ENCODE results near the gene APOE. TPM values are rescaled to one million over a fixed set of nuclear protein-coding genes. Genes with fewer than 3 reads are reported as not detected.

APOE gene
- total and polyA plus RNA-seq, 2 experiments from 2014 or later, result 1,133 to 1,438 TPM

GRCh38 chr19:44930088-44930487 lies 24.5 kb downstream of the APOE start:
- DNase-seq (ENCODE audit: low spot score), result no peak
- H3K27me3 Mint-ChIP-seq (ENCODE audit: insufficient read depth, low read depth, poor library complexity), result peaks cover 25% of the 10 kb centered on the region
- no peaks in the 10 kb centered on the region; the same call in 2 of the 3 replicates for H3K36me3 Mint-ChIP-seq (ENCODE audit: low read depth)

More at GRCh38 chr19:44930088-44930487, 24.5 kb downstream of the APOE start:
- no peaks in the 10 kb centered on the region for H3K36me3 ChIP-seq (ENCODE audit: insufficient read depth)
- ATAC-seq, result no peak
- H3K27ac Mint-ChIP-seq, result no peak overlapping the region
- TF ChIP-seq ZNF462 (CRISPR knock-in tag; IDR thresholded peaks at IDR 0.05) (no peak), NANOG (IDR thresholded peaks at IDR 0.05; ENCODE audit: borderline replicate concordance) (no peak), CTCF (conservative IDR thresholded peaks at IDR 0.05; ENCODE audit: low read depth in 2 of 2) (no peak), REST (IDR thresholded peaks at IDR 0.05; ENCODE audit: unreplicated experiment) (no peak), EZH2phosphoT487 (IDR thresholded peaks at IDR 0.05; ENCODE audit: unreplicated experiment) (no peak), JUNB (IDR thresholded peaks at IDR 0.05; ENCODE audit: unreplicated experiment) (no peak), ETS1 (IDR thresholded peaks at IDR 0.05) (no peak), CREB1 (CRISPR knock-in tag; IDR thresholded peaks at IDR 0.05; ENCODE audit: low read depth) (no peak), ZNF331 (CRISPR knock-in tag; IDR thresholded peaks at IDR 0.05; ENCODE audit: low read depth) (no peak), STAT1 (IDR thresholded peaks at IDR 0.05; ENCODE audit: unreplicated experiment) (no peak), EZH2 (IDR thresholded peaks at IDR 0.05; ENCODE audit: low read depth, unreplicated experiment) (no peak), POLR2AphosphoS5 (IDR thresholded peaks at IDR 0.05; ENCODE audit: low read depth) (no peak), ZNF114 (CRISPR knock-in tag; IDR thresholded peaks at IDR 0.05) (no peak)
- no peaks in the 10 kb centered on the region for H3F3A ChIP-seq (replicated peaks; ENCODE audit: low read depth)
- no peaks in the 10 kb centered on the region for H3K9me3 Mint-ChIP-seq
- H3K4me3 Mint-ChIP-seq, result no peak overlapping the region
- H3K4me1 Mint-ChIP-seq, result peaks cover 16% of the 10 kb centered on the region
- H3K27me3 ChIP-seq (ENCODE audit: insufficient read depth), result no peaks in the 10 kb centered on the region
- no peaks in the 10 kb centered on the region for H4K20me1 ChIP-seq (replicated peaks; ENCODE audit: insufficient read depth)
- no peak overlapping the region for H3K4me2 ChIP-seq
- H2AFZ ChIP-seq, result no peak overlapping the region
- H3K27ac ChIP-seq (ENCODE audit: low read depth), result no peak overlapping the region
- no peaks in the 10 kb centered on the region for H3K9me2 ChIP-seq (ENCODE audit: insufficient read depth)
- H3K79me2 ChIP-seq (replicated peaks; ENCODE audit: insufficient read depth), result no peaks in the 10 kb centered on the region
- peaks cover 7% of the 10 kb centered on the region; the same call in 1 of the 2 replicates for H3K4me1 ChIP-seq (ENCODE audit: insufficient read depth)
- no peak overlapping the region for H3K4me3 ChIP-seq

Measured in GM23338 (cell line).